Measurements from ENCODE around the gene ABCD1. TPM values are rescaled to one million over a fixed set of nuclear protein-coding genes. Genes with fewer than 3 reads are reported as not detected.
"Not testable (repeated sequence)": the region's sequence is repeated elsewhere in the genome, so short reads cannot be mapped to it uniquely, and the experiment has no call there.

The ABCD1 gene
- total and polyA plus RNA-seq, 7 experiments from 2014 or later = 2.1 to 17.6 (median 7.3) TPM

GRCh38 chrX:153688911-153689590, 35.6 kb upstream of the ABCD1 start:
- POLR2A ChIA-PET = no interaction called here

GRCh38 chrX:153689654-153690465, 34.8 kb upstream of the ABCD1 start:
- no peaks in the 10 kb centered on the region for H3K27me3 ChIP-seq (ENCODE audit: control insufficient read depth in 2 of 2, insufficient read depth in 2 of 2, low read length in 2 of 2)
- no peaks in the 10 kb centered on the region for H3K36me3 Mint-ChIP-seq
- H3K4me3 Mint-ChIP-seq = peak overlapping the region in 1 of 10 donors; percentile 21
- DNase-seq = no peak
- no peaks in the 10 kb centered on the region for H3K4me1 ChIP-seq (ENCODE audit: control insufficient read depth in 2 of 2, insufficient read depth in 2 of 2, low read length in 2 of 2)
- no peak for ATAC-seq
- intact Hi-C loops (cut with micrococcal nuclease) = loop anchor here in 1 of 2 donors (5.0 kb wide), 2 partner anchors 32 to 237 kb away; partner anchors contain the start of genes ABCD1, ARHGAP4 and BCAP31
- H3K4me1 Mint-ChIP-seq = peaks cover 0 to 7% (median 0%) of the 10 kb centered on the region in 7 donors
- ChIA-PET CTCF (no interaction called here), POLR2A (no interaction called here)
- H3K9me3 Mint-ChIP-seq = no peaks in the 10 kb centered on the region
- no peak overlapping the region for H3K27ac Mint-ChIP-seq
- H3K27ac ChIP-seq (ENCODE audit: low read depth, low read length) = no peak overlapping the region
- H3K27me3 Mint-ChIP-seq = peaks cover 0 to 17% (median 0%) of the 10 kb centered on the region in 5 donors
- no peak overlapping the region for H3K4me3 ChIP-seq (ENCODE audit: low read length)
- no peaks in the 10 kb centered on the region for H3K9me3 ChIP-seq (ENCODE audit: control insufficient read depth in 2 of 3, low read length in 3 of 3)
- H3K36me3 ChIP-seq (ENCODE audit: control insufficient read depth in 2 of 3, insufficient read depth in 3 of 3, low read length in 3 of 3) = no peaks in the 10 kb centered on the region

More at GRCh38 chrX:153688911-153689590, 35.6 kb upstream of the ABCD1 start:
- no peaks in the 10 kb centered on the region for H3K9me3 ChIP-seq (ENCODE audit: control insufficient read depth in 2 of 3, low read length in 3 of 3)
- H3K4me3 Mint-ChIP-seq = no peak overlapping the region
- CTCF ChIA-PET = no interaction called here
- ATAC-seq = no peak
- H3K27me3 ChIP-seq (ENCODE audit: control insufficient read depth in 2 of 2, insufficient read depth in 2 of 2, low read length in 2 of 2) = no peaks in the 10 kb centered on the region
- no peak overlapping the region for H3K27ac ChIP-seq (ENCODE audit: low read depth, low read length)
- no peaks in the 10 kb centered on the region for H3K36me3 Mint-ChIP-seq
- no peak overlapping the region for H3K27ac Mint-ChIP-seq
- intact Hi-C loops (cut with micrococcal nuclease) = loop anchor here in 1 of 2 donors (5.0 kb wide), 2 partner anchors 33 to 238 kb away; partner anchors contain the start of genes ABCD1, ARHGAP4 and BCAP31
- no peak for DNase-seq
- H3K4me1 ChIP-seq (ENCODE audit: control insufficient read depth in 2 of 2, insufficient read depth in 2 of 2, low read length in 2 of 2) = no peaks in the 10 kb centered on the region
- H3K4me1 Mint-ChIP-seq = peaks cover 0 to 7% (median 0%) of the 10 kb centered on the region in 7 donors
- H3K27me3 Mint-ChIP-seq = peaks cover 0 to 17% (median 0%) of the 10 kb centered on the region in 5 donors
- H3K4me3 ChIP-seq (ENCODE audit: low read length) = no peak overlapping the region
- no peaks in the 10 kb centered on the region for H3K9me3 Mint-ChIP-seq
- no peaks in the 10 kb centered on the region for H3K36me3 ChIP-seq (ENCODE audit: control insufficient read depth in 2 of 3, insufficient read depth in 3 of 3, low read length in 3 of 3)

- peaks cover 0 to 7% (median 0%) of the 10 kb centered on the region in 7 donors for H3K4me1 Mint-ChIP-seq
- H3K36me3 ChIP-seq (ENCODE audit: control insufficient read depth in 2 of 3, insufficient read depth in 3 of 3, low read length in 3 of 3) = no peaks in the 10 kb centered on the region
- ChIA-PET POLR2A (no interaction called here), CTCF (no interaction called here)
- intact Hi-C loops (cut with micrococcal nuclease) = no loop called here
- H3K27ac Mint-ChIP-seq = no peak overlapping the region
- H3K9me3 Mint-ChIP-seq = no peaks in the 10 kb centered on the region
- ATAC-seq (no peak), DNase-seq (no peak)
- H3K27ac ChIP-seq (ENCODE audit: low read depth, low read length) = no peak overlapping the region
- H3K27me3 Mint-ChIP-seq = peaks cover 0 to 17% (median 0%) of the 10 kb centered on the region in 5 donors
- no peaks in the 10 kb centered on the region for H3K9me3 ChIP-seq (ENCODE audit: control insufficient read depth in 2 of 3, low read length in 3 of 3)
- H3K4me1 ChIP-seq (ENCODE audit: control insufficient read depth in 2 of 2, insufficient read depth in 2 of 2, low read length in 2 of 2) = no peaks in the 10 kb centered on the region
- H3K36me3 Mint-ChIP-seq = no peaks in the 10 kb centered on the region
- H3K27me3 ChIP-seq (ENCODE audit: control insufficient read depth in 2 of 2, insufficient read depth in 2 of 2, low read length in 2 of 2) = no peaks in the 10 kb centered on the region
- H3K4me3 Mint-ChIP-seq = no peak overlapping the region
- no peak overlapping the region for H3K4me3 ChIP-seq (ENCODE audit: low read length)
These were observed 34.2 kb upstream of the ABCD1 start for GRCh38 chrX:153690466-153690865.

GRCh38 chrX:153691032-153691827, 33.4 kb upstream of the ABCD1 start:
- H3K36me3 ChIP-seq (ENCODE audit: control insufficient read depth in 2 of 3, insufficient read depth in 3 of 3, low read length in 3 of 3); H3K9me3 ChIP-seq (ENCODE audit: control insufficient read depth in 2 of 3, low read length in 3 of 3); CTCF ChIA-PET; intact Hi-C loops (cut with micrococcal nuclease); H3K4me1 Mint-ChIP-seq; H3K36me3 Mint-ChIP-seq; H3K4me3 Mint-ChIP-seq; H3K27me3 ChIP-seq (ENCODE audit: control insufficient read depth in 2 of 2, insufficient read depth in 2 of 2, low read length in 2 of 2); ATAC-seq; DNase-seq; H3K27ac Mint-ChIP-seq; H3K9me3 Mint-ChIP-seq; POLR2A ChIA-PET; H3K4me3 ChIP-seq (ENCODE audit: low read length); H3K4me1 ChIP-seq (ENCODE audit: control insufficient read depth in 2 of 2, insufficient read depth in 2 of 2, low read length in 2 of 2); H3K27ac ChIP-seq (ENCODE audit: low read depth, low read length): not testable (repeated sequence)
- H3K27me3 Mint-ChIP-seq = peaks cover 0 to 14% (median 0%) of the 10 kb centered on the region in 5 donors

- ChIA-PET POLR2A (no interaction called here), CTCF (no interaction called here)
- H3K4me1 Mint-ChIP-seq = peaks cover 0 to 3% (median 0%) of the 10 kb centered on the region in 7 donors
These were observed 32.7 kb upstream of the ABCD1 start for GRCh38 chrX:153692003-153692402.

GRCh38 chrX:153692611-153693156, 32.0 kb upstream of the ABCD1 start:
- POLR2A ChIA-PET = no interaction called here
- no peak for ATAC-seq
- Histone ChIP-seq H3K27me3 (ENCODE audit: control insufficient read depth in 2 of 2, insufficient read depth in 2 of 2, low read length in 2 of 2) (no peaks in the 10 kb centered on the region), H3K27ac (ENCODE audit: low read depth, low read length) (no peak overlapping the region), H3K36me3 (ENCODE audit: control insufficient read depth in 2 of 3, insufficient read depth in 3 of 3, low read length in 3 of 3) (peaks cover 0 to 7% (median 0%) of the 10 kb centered on the region in 3 experiments), H3K4me3 (ENCODE audit: low read length) (no peak overlapping the region), H3K4me1 (ENCODE audit: control insufficient read depth in 2 of 2, insufficient read depth in 2 of 2, low read length in 2 of 2) (no peaks in the 10 kb centered on the region), H3K9me3 (ENCODE audit: control insufficient read depth in 2 of 3, low read length in 3 of 3) (no peaks in the 10 kb centered on the region)
- H3K9me3 Mint-ChIP-seq = peaks cover 0 to 3% (median 0%) of the 10 kb centered on the region in 11 donors
- DNase-seq = no peak
- no peak overlapping the region for H3K27ac Mint-ChIP-seq
- CTCF ChIA-PET = no interaction called here
- H3K27me3 Mint-ChIP-seq = peaks cover 0 to 7% (median 0%) of the 10 kb centered on the region in 5 donors
- H3K36me3 Mint-ChIP-seq = peaks cover 0 to 8% (median 0%) of the 10 kb centered on the region in 5 donors
- no peak overlapping the region for H3K4me3 Mint-ChIP-seq
- H3K4me1 Mint-ChIP-seq = peaks cover 0 to 3% (median 0%) of the 10 kb centered on the region in 7 donors
- intact Hi-C loops (cut with micrococcal nuclease) = no loop called here

More at GRCh38 chrX:153692003-153692402, 32.7 kb upstream of the ABCD1 start:
- Mint-ChIP-seq H3K27me3 (peaks cover 0 to 9% (median 0%) of the 10 kb centered on the region in 5 donors), H3K4me3 (no peak overlapping the region), H3K36me3 (peaks cover 0 to 2% (median 0%) of the 10 kb centered on the region in 5 donors), H3K9me3 (no peaks in the 10 kb centered on the region), H3K27ac (no peak overlapping the region)
- H3K27me3 ChIP-seq (ENCODE audit: control insufficient read depth in 2 of 2, insufficient read depth in 2 of 2, low read length in 2 of 2) = no peaks in the 10 kb centered on the region
- ATAC-seq = no peak
- H3K4me1 ChIP-seq (ENCODE audit: control insufficient read depth in 2 of 2, insufficient read depth in 2 of 2, low read length in 2 of 2) = no peaks in the 10 kb centered on the region
- no peaks in the 10 kb centered on the region for H3K36me3 ChIP-seq (ENCODE audit: control insufficient read depth in 2 of 3, insufficient read depth in 3 of 3, low read length in 3 of 3)
- H3K9me3 ChIP-seq (ENCODE audit: control insufficient read depth in 2 of 3, low read length in 3 of 3) = no peaks in the 10 kb centered on the region
- no peak for DNase-seq
- intact Hi-C loops (cut with micrococcal nuclease) = no loop called here
- H3K27ac ChIP-seq (ENCODE audit: low read depth, low read length) = no peak overlapping the region
- H3K4me3 ChIP-seq (ENCODE audit: low read length) = no peak overlapping the region

Data from naive thymus-derived CD4-positive, alpha-beta T cell (primary cell).